ENCODE measurements around the gene KATNB1. TPM values are rescaled to one million over a fixed set of nuclear protein-coding genes. Genes with fewer than 3 reads are reported as not detected.
A peak's percentile ranks its signal among the peaks of the same experiment; 100 is the strongest.
"Not testable (repeated sequence)": the region's sequence is repeated elsewhere in the genome, so short reads cannot be mapped to it uniquely, and the experiment has no call there.

The KATNB1 gene
- total and polyA plus RNA-seq, 2 of the 8 experiments (the other 6 are each of a cell fraction or from before 2014, with no cell fraction given): 50.2 to 60.4 TPM

- H4K91ac ChIP-seq (replicated peaks; ENCODE audit: insufficient read length, low read length); H2BK12ac ChIP-seq (ENCODE audit: low read depth, low read length); H2AFZ ChIP-seq (ENCODE audit: low read length); H2BK5ac ChIP-seq (ENCODE audit: low read depth, low read length); H3K4ac ChIP-seq (replicated peaks; ENCODE audit: insufficient read length, low read depth, low read length); H2BK120ac ChIP-seq (replicated peaks; ENCODE audit: low read depth, low read length); H3K56ac ChIP-seq (replicated peaks; ENCODE audit: insufficient read length, low read depth, low read length); H4K20me1 ChIP-seq (replicated peaks in 1 of 2; ENCODE audit: control insufficient read depth in 1 of 2, insufficient read depth in 2 of 2, low read length in 2 of 2); H2BK20ac ChIP-seq (ENCODE audit: low read length); H3K27ac ChIP-seq (ENCODE audit: low read depth, low read length); H3K4me1 ChIP-seq (replicated peaks in 1 of 4; ENCODE audit: control insufficient read depth in 3 of 4, insufficient read depth in 4 of 4, low read length in 3 of 4); H2AK5ac ChIP-seq (ENCODE audit: low read depth, low read length); H3K23ac ChIP-seq (ENCODE audit: insufficient read length); H3K79me1 ChIP-seq (ENCODE audit: low read depth, low read length); H3K9me3 ChIP-seq (ENCODE audit: insufficient read depth in 2 of 2, low read depth in 1 of 2, low read length in 1 of 2); H3K18ac ChIP-seq (ENCODE audit: extremely low read depth, low read length); H2BK15ac ChIP-seq (ENCODE audit: low read length); H4K8ac ChIP-seq (ENCODE audit: extremely low read depth, insufficient read depth, low read length); H3K27me3 ChIP-seq (replicated peaks in 1 of 4; ENCODE audit: control insufficient read depth in 3 of 4, extremely low read depth in 1 of 4, insufficient read depth in 3 of 4, low read length in 3 of 4); H3K23me2 ChIP-seq (ENCODE audit: low read depth, low read length); H3K14ac ChIP-seq (ENCODE audit: insufficient read length); H3K9ac ChIP-seq (replicated peaks in 1 of 4; ENCODE audit: extremely low read depth in 1 of 4, low read depth in 3 of 4, low read length in 3 of 4); FAIRE-seq; H4K5ac ChIP-seq (ENCODE audit: insufficient read length, low read depth, low read length); H3K79me2 ChIP-seq (ENCODE audit: control insufficient read depth in 1 of 2, insufficient read depth in 2 of 2, low read length in 2 of 2); H3K4me3 ChIP-seq (ENCODE audit: extremely low read depth in 1 of 4, insufficient read depth in 2 of 4, low read depth in 3 of 4, low read length in 4 of 4); H3K36me3 ChIP-seq (ENCODE audit: control insufficient read depth in 2 of 4, insufficient read depth in 4 of 4, low read length in 3 of 4); H3K4me2 ChIP-seq (ENCODE audit: insufficient read depth in 1 of 2, low read depth in 2 of 2, low read length in 2 of 2); DNase-seq (ENCODE audit: low read depth in 1 of 2, low spot score in 2 of 2): not testable (repeated sequence)
- ChIA-PET POLR2A (ENCODE audit: partially characterized antibody) (interaction anchor here (1.4 kb wide), 1 partner anchor 15 kb away, joined by 3 read pairs; no protein-coding TSS in a partner anchor), CTCF (ENCODE audit: partially characterized antibody) (interaction anchor here (1.0 to 22.4 kb wide), 7 partner anchors 15 to 172 kb away, joined by 3 to 279 read pairs (median 3); partner anchors contain the start of gene KIFC3)
- 85% methylated on average over 11 of the region's 11 CpGs; no CpG with 5 or more reads in 1 of the 2 experiments for WGBS, 2 experiments (ENCODE audit: extremely low coverage in 1 of 2, insufficient coverage in 1 of 2, insufficient read length in 1 of 2, insufficient replicate concordance in 2 of 2, low coverage in 1 of 2, low lambda C conversion rate in 2 of 2, missing lambda C conversion rate in 1 of 2)
- TF ChIP-seq CEBPB (IDR thresholded peaks at IDR 0.05; ENCODE audit: low read depth, low read length): peak; percentile 79
Measured at GRCh38 chr16:57782607-57783055, 47.1 kb downstream of the KATNB1 start.

All from H1 (cell line).